ENCODE results near the gene UNC93B1. TPM values are rescaled to one million over a fixed set of nuclear protein-coding genes. Genes with fewer than 3 reads are reported as not detected.

Gene UNC93B1
- total RNA-seq, 1 donor from 2014 or later, result 26.0 TPM

GRCh38 chr11:68050371-68050841 is 46.5 kb upstream of the UNC93B1 start:
- TF ChIP-seq, protein P1, sequence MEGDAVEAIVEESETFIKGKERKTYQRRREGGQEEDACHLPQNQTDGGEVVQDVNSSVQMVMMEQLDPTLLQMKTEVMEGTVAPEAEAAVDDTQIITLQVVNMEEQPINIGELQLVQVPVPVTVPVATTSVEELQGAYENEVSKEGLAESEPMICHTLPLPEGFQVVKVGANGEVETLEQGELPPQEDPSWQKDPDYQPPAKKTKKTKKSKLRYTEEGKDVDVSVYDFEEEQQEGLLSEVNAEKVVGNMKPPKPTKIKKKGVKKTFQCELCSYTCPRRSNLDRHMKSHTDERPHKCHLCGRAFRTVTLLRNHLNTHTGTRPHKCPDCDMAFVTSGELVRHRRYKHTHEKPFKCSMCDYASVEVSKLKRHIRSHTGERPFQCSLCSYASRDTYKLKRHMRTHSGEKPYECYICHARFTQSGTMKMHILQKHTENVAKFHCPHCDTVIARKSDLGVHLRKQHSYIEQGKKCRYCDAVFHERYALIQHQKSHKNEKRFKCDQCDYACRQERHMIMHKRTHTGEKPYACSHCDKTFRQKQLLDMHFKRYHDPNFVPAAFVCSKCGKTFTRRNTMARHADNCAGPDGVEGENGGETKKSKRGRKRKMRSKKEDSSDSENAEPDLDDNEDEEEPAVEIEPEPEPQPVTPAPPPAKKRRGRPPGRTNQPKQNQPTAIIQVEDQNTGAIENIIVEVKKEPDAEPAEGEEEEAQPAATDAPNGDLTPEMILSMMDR (IDR thresholded peaks at IDR 0.05), result no peak
- H3K9me3 Mint-ChIP-seq (ENCODE audit: unreplicated experiment), result no peaks in the 10 kb centered on the region
- no peaks in the 10 kb centered on the region for H3K27me3 Mint-ChIP-seq (ENCODE audit: unreplicated experiment)
- H3K36me3 Mint-ChIP-seq (ENCODE audit: unreplicated experiment), result no peaks in the 10 kb centered on the region
- no peak overlapping the region for H3K27ac Mint-ChIP-seq (ENCODE audit: unreplicated experiment)
- DNase-seq (ENCODE audit: extremely low spot score, unreplicated experiment), result no peak
- peaks cover 7% of the 10 kb centered on the region for H3K4me1 Mint-ChIP-seq (ENCODE audit: unreplicated experiment)
- no peak overlapping the region for H3K4me3 Mint-ChIP-seq (ENCODE audit: unreplicated experiment)

DNA sequence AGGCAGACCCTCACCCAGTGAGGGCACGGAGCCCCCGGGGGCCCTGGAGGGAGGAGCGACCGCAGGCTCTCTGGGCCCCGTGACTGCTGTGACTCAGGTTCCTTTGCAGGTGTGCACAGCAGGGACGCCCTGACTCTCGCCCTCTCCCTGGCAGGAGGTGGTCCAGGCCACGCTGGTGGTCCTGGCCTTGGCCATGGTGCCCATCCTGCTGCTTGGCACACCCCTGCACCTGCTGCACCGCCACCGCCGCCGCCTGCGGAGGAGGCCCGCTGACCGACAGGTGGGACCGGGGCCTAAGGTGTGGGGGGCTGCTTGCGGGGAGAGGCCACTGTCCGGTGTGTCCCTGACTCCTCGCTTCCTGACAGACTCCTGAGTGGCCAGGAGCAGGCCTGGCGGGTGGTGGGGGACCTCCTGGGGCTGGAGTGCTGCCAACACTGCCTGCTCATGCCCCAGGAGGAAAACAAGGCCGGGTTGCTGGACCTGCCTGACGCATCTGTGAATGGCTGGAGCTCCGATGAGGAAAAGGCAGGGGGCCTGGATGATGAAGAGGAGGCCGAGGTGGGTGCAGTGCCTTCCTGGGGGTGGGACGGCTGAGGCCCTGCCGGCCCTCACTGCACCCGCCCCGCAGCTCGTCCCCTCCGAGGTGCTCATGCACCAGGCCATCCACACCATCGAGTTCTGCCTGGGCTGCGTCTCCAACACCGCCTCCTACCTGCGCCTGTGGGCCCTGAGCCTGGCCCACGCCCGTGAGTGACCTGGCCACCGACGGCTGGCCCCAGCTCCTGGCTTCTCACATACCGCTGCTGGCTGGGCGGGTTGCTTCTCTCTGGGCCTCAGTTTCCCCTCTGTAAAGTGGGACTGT is 45.8 kb upstream of the UNC93B1 start:
- peaks cover 7% of the 10 kb centered on the region for H3K4me1 Mint-ChIP-seq (ENCODE audit: unreplicated experiment)
- TF ChIP-seq, protein P1 (IDR thresholded peaks at IDR 0.05), result no peak
- no peaks in the 10 kb centered on the region for H3K36me3 Mint-ChIP-seq (ENCODE audit: unreplicated experiment)
- no peak overlapping the region for H3K4me3 Mint-ChIP-seq (ENCODE audit: unreplicated experiment)
- no peak overlapping the region for H3K27ac Mint-ChIP-seq (ENCODE audit: unreplicated experiment)
- no peaks in the 10 kb centered on the region for H3K9me3 Mint-ChIP-seq (ENCODE audit: unreplicated experiment)
- H3K27me3 Mint-ChIP-seq (ENCODE audit: unreplicated experiment), result no peaks in the 10 kb centered on the region
- no peak for DNase-seq (ENCODE audit: extremely low spot score, unreplicated experiment)

DNA sequence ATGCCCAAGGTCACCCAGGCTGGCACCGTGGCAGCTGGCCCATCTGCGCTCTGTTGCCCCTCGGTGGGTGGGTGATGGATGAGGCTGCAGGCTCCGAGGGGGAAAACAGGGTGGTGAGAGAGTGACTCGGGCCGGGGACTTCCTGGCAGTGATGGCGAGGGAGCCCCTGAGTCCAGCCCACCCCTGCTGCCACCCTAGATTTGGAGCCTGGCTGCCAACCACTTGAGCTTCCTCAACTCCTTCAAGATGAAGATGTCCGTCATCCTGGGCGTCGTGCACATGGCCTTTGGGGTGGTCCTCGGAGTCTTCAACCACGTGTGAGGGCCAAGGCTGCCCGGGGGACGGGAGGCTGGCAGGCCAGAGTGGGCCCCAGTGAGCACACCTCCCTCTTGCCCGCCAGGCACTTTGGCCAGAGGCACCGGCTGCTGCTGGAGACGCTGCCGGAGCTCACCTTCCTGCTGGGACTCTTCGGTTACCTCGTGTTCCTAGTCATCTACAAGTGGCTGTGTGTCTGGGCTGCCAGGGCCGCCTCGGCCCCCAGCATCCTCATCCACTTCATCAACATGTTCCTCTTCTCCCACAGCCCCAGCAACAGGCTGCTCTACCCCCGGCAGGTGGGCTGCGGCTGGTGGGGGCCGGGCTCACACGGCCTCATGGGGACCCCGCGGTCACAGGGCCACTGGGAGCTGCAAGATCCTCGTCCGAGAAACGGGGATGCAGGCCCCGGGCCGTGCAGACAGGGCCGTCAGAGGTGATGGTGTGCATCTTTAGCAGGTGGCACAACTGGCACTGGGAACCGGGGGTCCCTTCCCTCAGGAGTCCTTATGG is 45.0 kb upstream of the UNC93B1 start:
- DNase-seq (ENCODE audit: extremely low spot score, unreplicated experiment), result no peak
- H3K9me3 Mint-ChIP-seq (ENCODE audit: unreplicated experiment), result no peaks in the 10 kb centered on the region

GRCh38 chr11:68047437-68048290 is 43.8 kb upstream of the UNC93B1 start:
- TF ChIP-seq, protein P1 (IDR thresholded peaks at IDR 0.05), result no peak
- H3K27ac Mint-ChIP-seq (ENCODE audit: unreplicated experiment), result no peak overlapping the region
- no peaks in the 10 kb centered on the region for H3K27me3 Mint-ChIP-seq (ENCODE audit: unreplicated experiment)
- DNase-seq (ENCODE audit: extremely low spot score, unreplicated experiment), result no peak
- no peak overlapping the region for H3K4me3 Mint-ChIP-seq (ENCODE audit: unreplicated experiment)
- no peaks in the 10 kb centered on the region for H3K36me3 Mint-ChIP-seq (ENCODE audit: unreplicated experiment)
- H3K4me1 Mint-ChIP-seq (ENCODE audit: unreplicated experiment), result peaks cover 8% of the 10 kb centered on the region
- no peaks in the 10 kb centered on the region for H3K9me3 Mint-ChIP-seq (ENCODE audit: unreplicated experiment)

More for the DNA sequence above, 45.0 kb upstream of the UNC93B1 start:
- Mint-ChIP-seq H3K36me3 (ENCODE audit: unreplicated experiment) (no peaks in the 10 kb centered on the region), H3K4me1 (ENCODE audit: unreplicated experiment) (peaks cover 10% of the 10 kb centered on the region), H3K27me3 (ENCODE audit: unreplicated experiment) (no peaks in the 10 kb centered on the region), H3K27ac (ENCODE audit: unreplicated experiment) (no peak overlapping the region), H3K4me3 (ENCODE audit: unreplicated experiment) (no peak overlapping the region)
- TF ChIP-seq, protein P1 (IDR thresholded peaks at IDR 0.05), result no peak

Data from osteocyte (in vitro differentiated cells).